ENCODE data around the gene TRAPPC3. TPM values are rescaled to one million over a fixed set of nuclear protein-coding genes. Genes with fewer than 3 reads are reported as not detected.
A peak's percentile ranks its signal among the peaks of the same experiment; 100 is the strongest.

TRAPPC3 gene
- total and polyA plus RNA-seq, 9 of the 15 experiments (the other 6 are each of a cell fraction or from before 2014, with no cell fraction given) = 20.6 to 141 (median 112) TPM

DNA sequence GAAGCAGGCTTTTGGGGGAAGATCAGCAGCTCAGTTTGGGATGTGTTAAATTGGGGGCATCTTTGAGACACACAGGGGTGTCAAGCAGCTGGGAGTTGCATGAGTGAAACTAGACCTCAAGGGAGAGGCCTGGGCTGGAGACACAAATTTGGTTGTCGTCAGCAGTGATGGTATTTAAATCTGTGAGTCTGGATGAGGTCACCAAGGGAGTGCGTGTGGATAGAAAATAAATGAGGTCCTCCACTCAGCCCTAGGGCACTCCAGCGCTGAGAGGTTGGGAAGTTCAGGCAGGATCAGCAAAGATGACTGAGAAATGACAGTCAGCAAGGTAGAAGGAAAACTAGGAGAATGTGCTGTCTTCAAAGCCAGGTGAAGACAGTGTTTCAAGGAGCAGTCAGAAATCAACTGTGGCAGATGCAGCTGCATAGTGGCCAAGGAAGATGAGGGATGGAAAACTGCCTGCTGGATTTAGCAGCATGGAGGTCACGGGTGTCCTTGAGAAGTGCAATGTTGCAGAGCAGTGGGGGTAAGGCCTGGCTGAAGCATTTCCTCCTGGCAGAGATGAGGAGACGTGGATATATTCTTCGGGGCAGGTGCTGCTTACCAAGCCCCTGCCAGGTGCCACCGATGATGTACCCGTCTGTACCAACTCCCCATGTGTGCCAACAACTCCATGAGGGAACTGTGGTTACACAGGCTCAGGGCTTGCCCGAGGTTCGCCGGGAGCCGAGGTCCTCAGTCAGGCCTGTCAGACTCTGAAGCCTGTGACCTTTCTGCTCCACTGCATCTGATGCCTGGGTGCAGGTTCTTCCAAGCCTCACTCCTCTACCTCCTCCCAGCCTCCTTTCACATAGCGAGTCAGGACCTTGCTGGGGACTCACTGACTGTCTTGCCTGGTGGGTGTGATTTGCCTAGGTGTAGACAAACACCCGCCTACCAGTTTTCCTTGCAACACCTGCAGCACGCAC is 17.9 kb upstream of the TRAPPC3 start:
- Histone ChIP-seq H3K4me3 (no peak overlapping the region), H3K27me3 (ENCODE audit: control insufficient read depth in 2 of 2, insufficient read depth in 2 of 2, low read length in 2 of 2) (no peaks in the 10 kb centered on the region), H4K20me1 (replicated peaks; ENCODE audit: control insufficient read depth, insufficient read depth, low read length) (no peaks in the 10 kb centered on the region; the same call in 1 of the 2 replicates), H3K4me1 (replicated peaks in 1 of 2; ENCODE audit: control insufficient read depth in 2 of 2, insufficient read depth in 2 of 2, low read length in 2 of 2) (peaks cover 8% of the 10 kb centered on the region in 2 experiments), H3K9me1 (ENCODE audit: control insufficient read depth, insufficient read depth, low read length) (peaks cover 6% of the 10 kb centered on the region), H3K36me3 (ENCODE audit: control insufficient read depth, insufficient read depth, low read length) (peaks cover 52% of the 10 kb centered on the region; the same call in 2 of the 3 replicates), H2AFZ (ENCODE audit: low read depth, low read length) (no peak overlapping the region), H3K9ac (ENCODE audit: insufficient read depth in 1 of 2, low read depth in 2 of 2, low read length in 2 of 2) (peak overlapping the region in 1 of 2 experiments; percentile 24; a peak in 2 of 4 replicates), H3K4me2 (ENCODE audit: insufficient read depth, low read length) (no peak overlapping the region), H3K27ac (ENCODE audit: extremely low read depth, low read depth, low read length) (no peak overlapping the region), H3K9me3 (replicated peaks; ENCODE audit: control insufficient read depth, insufficient read depth, low read depth, low read length) (no peaks in the 10 kb centered on the region), H3K79me2 (ENCODE audit: control insufficient read depth, insufficient read depth, low read length) (peaks cover 55% of the 10 kb centered on the region)
- TF ChIP-seq, protein P1, sequence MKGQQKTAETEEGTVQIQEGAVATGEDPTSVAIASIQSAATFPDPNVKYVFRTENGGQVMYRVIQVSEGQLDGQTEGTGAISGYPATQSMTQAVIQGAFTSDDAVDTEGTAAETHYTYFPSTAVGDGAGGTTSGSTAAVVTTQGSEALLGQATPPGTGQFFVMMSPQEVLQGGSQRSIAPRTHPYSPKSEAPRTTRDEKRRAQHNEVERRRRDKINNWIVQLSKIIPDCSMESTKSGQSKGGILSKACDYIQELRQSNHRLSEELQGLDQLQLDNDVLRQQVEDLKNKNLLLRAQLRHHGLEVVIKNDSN (CRISPR knock-in tag; IDR thresholded peaks at IDR 0.05) = 0 out of 2 replicates have a peak, but pooled peaks have one; percentile 13
- TF ChIP-seq ETV1 (tag; conservative IDR thresholded peaks at IDR 0.05; ENCODE audit: low read depth) (no peak), ZNF699 (CRISPR knock-in tag; IDR thresholded peaks at IDR 0.05; ENCODE audit: insufficient replicate concordance) (no peak), ZKSCAN8 (CRISPR knock-in tag; IDR thresholded peaks at IDR 0.05) (no peak), STAT5B (CRISPR knock-in tag; IDR thresholded peaks at IDR 0.05) (no peak)
- TF ChIP-seq, protein P2, sequence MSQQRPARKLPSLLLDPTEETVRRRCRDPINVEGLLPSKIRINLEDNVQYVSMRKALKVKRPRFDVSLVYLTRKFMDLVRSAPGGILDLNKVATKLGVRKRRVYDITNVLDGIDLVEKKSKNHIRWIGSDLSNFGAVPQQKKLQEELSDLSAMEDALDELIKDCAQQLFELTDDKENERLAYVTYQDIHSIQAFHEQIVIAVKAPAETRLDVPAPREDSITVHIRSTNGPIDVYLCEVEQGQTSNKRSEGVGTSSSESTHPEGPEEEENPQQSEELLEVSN (IDR thresholded peaks at IDR 0.05; ENCODE audit: borderline replicate concordance in 1 of 2, extremely low read depth in 1 of 2, insufficient read depth in 1 of 2, insufficient read length in 1 of 2, low read depth in 1 of 2, low read length in 1 of 2, poor library complexity in 1 of 2, severe bottlenecking in 1 of 2) = no peak
- in situ Hi-C loops (cut with MboI) = no loop called here
- no TSS peak for BruUV-seq (replicated peaks)
- no peak for FAIRE-seq
- WGBS (ENCODE audit: insufficient coverage, low coverage, missing lambda C conversion rate) = 90% methylated on average over 15 of the region's 15 CpGs
- DNase-seq (ENCODE audit: extremely low read depth in 1 of 4, low spot score in 3 of 4) = no peak
- CTCF ChIA-PET (ENCODE audit: low intra/inter-chr PET ratio) = no interaction called here
- intact Hi-C loops (cut with micrococcal nuclease) = no loop called here
- POLR2A ChIA-PET = interaction anchor here (0.6 to 6.7 kb wide), 3 partner anchors 7 to 81 kb away, joined by 3 to 42 read pairs (median 3); no protein-coding TSS in a partner anchor
- no peak for ATAC-seq

All from K562 (cell line).